Small intestine (tissue), 7 donors: ENCODE data around the gene SLC25A6. TPM values are rescaled to one million over a fixed set of nuclear protein-coding genes. Genes with fewer than 3 reads are reported as not detected.

Source experiments
- DNase-seq, 2 donors: peaks; one replicate each; pipeline versions ENCODE4 v3.0.0 to v3.0.0-alpha.2; 2013
- FAIRE-seq: peaks from 2 replicates; lab custom pipeline; 2012; peaks lifted over from hg19 to GRCh38; lab: Jason Lieb, UNC
- H3K27ac ChIP-seq, 3 donors: one replicate each; pipeline ENCODE4 v1.5.1; 2013; ENCODE audit warnings: low read length in 2 of 3, mild to moderate bottlenecking in 2 of 3, control low read depth in 1 of 3, inconsistent platforms in 1 of 3, low read depth in 1 of 3, moderate library complexity in 1 of 3
- H3K27me3 ChIP-seq, 3 donors: one replicate each; pipeline ENCODE4 v1.6.1; 2013; ENCODE audit warnings: low read length in 3 of 3, inconsistent platforms in 1 of 3; ENCODE audit not compliant: control insufficient read depth in 3 of 3, insufficient read depth in 3 of 3
- H3K36me3 ChIP-seq, 3 donors: one replicate each; pipeline ENCODE4 v1.6.1; 2013; ENCODE audit warnings: low read length in 3 of 3, inconsistent platforms in 1 of 3, low read depth in 1 of 3, mild to moderate bottlenecking in 1 of 3, moderate library complexity in 1 of 3; ENCODE audit not compliant: control insufficient read depth in 3 of 3, insufficient read depth in 2 of 3
- H3K4me1 ChIP-seq, 3 donors: one replicate each; pipeline ENCODE4 v1.6.1; 2013; ENCODE audit warnings: low read length in 2 of 3, inconsistent platforms in 1 of 3, low read depth in 1 of 3, mild to moderate bottlenecking in 1 of 3, moderate library complexity in 1 of 3; ENCODE audit not compliant: control insufficient read depth in 3 of 3, insufficient read depth in 2 of 3
- H3K4me3 ChIP-seq, 3 donors: one replicate each; pipeline ENCODE4 v1.5.1; 2013; ENCODE audit warnings: low read length in 3 of 3, control low read depth in 1 of 3, inconsistent platforms in 1 of 3, low read depth in 1 of 3, mild to moderate bottlenecking in 1 of 3, moderate library complexity in 1 of 3
- H3K9me3 ChIP-seq, 2 donors: one replicate each; pipeline ENCODE4 v1.6.1; 2013; ENCODE audit warnings: low read depth in 1 of 2, low read length in 1 of 2; ENCODE audit not compliant: control insufficient read depth in 2 of 2, insufficient read depth in 1 of 2
- WGBS, 3 donors: extraction: QIAGEN DNeasy Blood & Tissue Kit; methylation state at CpG; one replicate each; pipeline ENCODE4 v1.1.7; 2013; 5-methylcytosine and 5-hydroxymethylcytosine counted together
- polyA plus RNA-seq, 4 donors: library from polyadenylated mRNA; stranded (reverse) in 3 of 4; unstranded in 1 of 4; fragments of 200-250 nt in 3 of 4; fragments of 120-200 nt in 1 of 4; gene quantifications; one replicate each; pipeline versions ENCODE4 v1.2.1 to v1.2.3, GENCODE V29; 2013
- donor health status: healthy with polysubstance abuse.
- donor health status: control.
- donor health status: control.
- donor health status: Bipolar disorder and iron deficiency.
- donor health status: healthy.

The SLC25A6 gene
- polyA plus RNA-seq, 4 donors = 448 to 770 (median 609) TPM

- Histone ChIP-seq H3K4me1 (peaks cover 0 to 10% (median 0%) of the 10 kb centered on the region in 3 donors), H3K27ac (peak overlapping the region; percentile 51 to 100 (median 55)), H3K9me3 (peaks cover 0 to 5% of the 10 kb centered on the region in 2 donors), H3K4me3 (peak overlapping the region; percentile 74 to 99 (median 80)), H3K27me3 (no peaks in the 10 kb centered on the region), H3K36me3 (peaks cover 21 to 63% (median 39%) of the 10 kb centered on the region in 3 donors)
- 20 to 45% (median 27%) methylated on average over 30 of the region's 30 CpGs for WGBS, 3 donors
- DNase-seq (peak in 1 of 2 donors; percentile 1), FAIRE-seq (no peak)
Observed at GRCh38 chrX:1390621-1391369, 1.1 kb downstream of the SLC25A6 start.

GRCh38 chrX:1389993-1390285, 2.0 kb downstream of the SLC25A6 start:
- Histone ChIP-seq H3K9me3 (peaks cover 0 to 5% of the 10 kb centered on the region in 2 donors), H3K4me3 (no peak overlapping the region), H3K36me3 (peaks cover 22 to 68% (median 47%) of the 10 kb centered on the region in 3 donors), H3K27me3 (no peaks in the 10 kb centered on the region), H3K27ac (no peak overlapping the region), H3K4me1 (peaks cover 0 to 10% (median 0%) of the 10 kb centered on the region in 3 donors)
- FAIRE-seq (no peak), DNase-seq (no peak)
- 58 to 89% (median 73%) methylated on average over 10 of the region's 10 CpGs for WGBS, 3 donors

GRCh38 chrX:1389181-1389992, 2.5 kb downstream of the SLC25A6 start:
- no peak for FAIRE-seq
- peak in 1 of 2 donors; percentile 3 for DNase-seq
- Histone ChIP-seq H3K27me3 (no peaks in the 10 kb centered on the region), H3K27ac (no peak overlapping the region), H3K4me1 (peaks cover 0 to 10% (median 0%) of the 10 kb centered on the region in 3 donors), H3K36me3 (peaks cover 23 to 69% (median 49%) of the 10 kb centered on the region in 3 donors), H3K9me3 (peaks cover 0 to 5% of the 10 kb centered on the region in 2 donors), H3K4me3 (no peak overlapping the region)
- whole genome bisulfite sequencing, 3 donors = 80 to 91% (median 86%) methylated on average over 51 of the region's 51 CpGs

- FAIRE-seq = no peak
- H3K27me3 ChIP-seq = no peaks in the 10 kb centered on the region
- peaks cover 0 to 5% of the 10 kb centered on the region in 2 donors for H3K9me3 ChIP-seq
- no peak overlapping the region for H3K27ac ChIP-seq
- no peak overlapping the region for H3K4me3 ChIP-seq
- DNase-seq = no peak
- H3K36me3 ChIP-seq = peaks cover 23 to 76% (median 49%) of the 10 kb centered on the region in 3 donors
- WGBS, 3 donors = 65 to 86% (median 79%) methylated on average over 4 of the region's 4 CpGs
- H3K4me1 ChIP-seq = peaks cover 0 to 5% (median 0%) of the 10 kb centered on the region in 3 donors
Observed at GRCh38 chrX:1388651-1389050, 3.3 kb downstream of the SLC25A6 start.

- 91% methylated on average over 38 to 43 of the region's 43 CpGs for WGBS, 3 donors
- no peak for FAIRE-seq
- H3K4me1 ChIP-seq = peaks cover 0 to 3% (median 0%) of the 10 kb centered on the region in 3 donors
- no peak overlapping the region for H3K27ac ChIP-seq
- peaks cover 0 to 5% of the 10 kb centered on the region in 2 donors for H3K9me3 ChIP-seq
- no peak for DNase-seq
- peaks cover 23 to 84% (median 49%) of the 10 kb centered on the region in 3 donors for H3K36me3 ChIP-seq
- no peak overlapping the region for H3K4me3 ChIP-seq
- H3K27me3 ChIP-seq = no peaks in the 10 kb centered on the region
Observed at GRCh38 chrX:1387141-1387776, 4.7 kb downstream of the SLC25A6 start.

- H3K27ac ChIP-seq = no peak overlapping the region
- H3K27me3 ChIP-seq = no peaks in the 10 kb centered on the region
- DNase-seq (no peak), FAIRE-seq (no peak)
- no peak overlapping the region for H3K4me3 ChIP-seq
- 93 to 96% (median 95%) methylated on average over 41 of the region's 41 CpGs for WGBS, 3 donors
- peaks cover 23 to 89% (median 49%) of the 10 kb centered on the region in 3 donors for H3K36me3 ChIP-seq
- peaks cover 0 to 5% of the 10 kb centered on the region in 2 donors for H3K9me3 ChIP-seq
- peaks cover 0 to 3% (median 0%) of the 10 kb centered on the region in 3 donors for H3K4me1 ChIP-seq
Observed at GRCh38 chrX:1386338-1387127, 5.4 kb downstream of the SLC25A6 start.

- no peak for FAIRE-seq
- Histone ChIP-seq H3K27me3 (no peaks in the 10 kb centered on the region), H3K36me3 (peaks cover 23 to 81% (median 49%) of the 10 kb centered on the region in 3 donors), H3K4me3 (no peak overlapping the region), H3K4me1 (peaks cover 0 to 2% (median 0%) of the 10 kb centered on the region in 3 donors), H3K27ac (no peak overlapping the region), H3K9me3 (peaks cover 0 to 5% of the 10 kb centered on the region in 2 donors)
- no peak for DNase-seq
- 91 to 94% (median 92%) methylated on average over 36 of the region's 36 CpGs for WGBS, 3 donors
Observed at GRCh38 chrX:1385253-1386223, 6.4 kb downstream of the SLC25A6 start.
